Right lobe of liver (tissue), 4 donors: ENCODE data around the gene COL6A1.

ENCODE experiments used
- POLR2A ChIP-seq: fragments of 450-650 bp; IDR thresholded peaks from one replicate; pipeline ENCODE4 v1.6.1; 2017; ENCODE audit warnings: antibody characterized with exemption, mild to moderate bottlenecking
- TF ChIP-seq, protein P1 (sequence below), 4 donors: fragments of 200-600 bp in 3 of 4; fragments of 450-650 bp in 1 of 4; IDR thresholded peaks; one replicate each; pipeline versions ENCODE4 v1.5.1 to v1.8.0; 2016 to 2022; ENCODE audit warnings: antibody characterized with exemption in 4 of 4, mild to moderate bottlenecking in 2 of 4
- donor health status: DM: no; HTN: no; CAD: no.
- donor health status: DM: no; HTN: no; CAD: no.
- donor health status: DM: no; HTN: yes; CAD: no.

DNA sequence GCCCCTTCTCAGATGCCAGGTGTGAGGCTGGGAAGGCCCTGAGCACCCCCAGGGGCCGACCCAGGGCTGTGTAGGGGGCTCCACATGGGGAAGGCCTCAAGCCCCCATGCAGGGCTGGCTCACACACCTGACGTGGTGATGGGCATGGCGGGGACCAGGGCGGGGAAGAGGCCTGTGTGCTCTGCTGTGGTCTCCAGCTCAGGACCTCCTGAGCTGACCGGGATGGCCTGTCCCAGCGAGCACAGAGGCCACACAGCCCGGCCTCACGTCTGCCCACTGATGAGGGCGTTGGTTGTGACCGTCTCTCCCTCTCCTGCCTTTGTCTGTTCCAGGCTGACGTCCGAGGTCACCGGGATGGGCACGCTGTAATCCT is 40.2 kb upstream of the COL6A1 start:
- TF ChIP-seq, protein P1, sequence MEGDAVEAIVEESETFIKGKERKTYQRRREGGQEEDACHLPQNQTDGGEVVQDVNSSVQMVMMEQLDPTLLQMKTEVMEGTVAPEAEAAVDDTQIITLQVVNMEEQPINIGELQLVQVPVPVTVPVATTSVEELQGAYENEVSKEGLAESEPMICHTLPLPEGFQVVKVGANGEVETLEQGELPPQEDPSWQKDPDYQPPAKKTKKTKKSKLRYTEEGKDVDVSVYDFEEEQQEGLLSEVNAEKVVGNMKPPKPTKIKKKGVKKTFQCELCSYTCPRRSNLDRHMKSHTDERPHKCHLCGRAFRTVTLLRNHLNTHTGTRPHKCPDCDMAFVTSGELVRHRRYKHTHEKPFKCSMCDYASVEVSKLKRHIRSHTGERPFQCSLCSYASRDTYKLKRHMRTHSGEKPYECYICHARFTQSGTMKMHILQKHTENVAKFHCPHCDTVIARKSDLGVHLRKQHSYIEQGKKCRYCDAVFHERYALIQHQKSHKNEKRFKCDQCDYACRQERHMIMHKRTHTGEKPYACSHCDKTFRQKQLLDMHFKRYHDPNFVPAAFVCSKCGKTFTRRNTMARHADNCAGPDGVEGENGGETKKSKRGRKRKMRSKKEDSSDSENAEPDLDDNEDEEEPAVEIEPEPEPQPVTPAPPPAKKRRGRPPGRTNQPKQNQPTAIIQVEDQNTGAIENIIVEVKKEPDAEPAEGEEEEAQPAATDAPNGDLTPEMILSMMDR (IDR thresholded peaks at IDR 0.05), result no peak
- TF ChIP-seq POLR2A, result no peak
